A673 (cell line): Measurements from ENCODE around the gene ATG9B. TPM values are rescaled to one million over a fixed set of nuclear protein-coding genes. Genes with fewer than 3 reads are reported as not detected.
"Not testable (repeated sequence)": the region's sequence is repeated elsewhere in the genome, so short reads cannot be mapped to it uniquely, and the experiment has no call there.

Source experiments
- BruUV-seq: library from RNA; stranded (reverse); fragments of 400-500 nt; replicated peaks from 2 replicates; lab custom pipeline; 2021; lab: Mats Ljungman, UMichigan
- CTCF ChIA-PET: fragments of 300-600 bp; sonication (Branson Sonifier 250); formaldehyde crosslinking; loops from one replicate; lab custom pipeline; 2022; ENCODE audit warnings: antibody characterized with exemption; lab: Charles Lee
- POLR2A ChIA-PET: fragments of 300-600 bp; sonication (Branson Sonifier 250); formaldehyde crosslinking; loops from one replicate; lab custom pipeline; 2022; ENCODE audit warnings: antibody characterized with exemption; ENCODE audit not compliant: low non-redundant PET; lab: Charles Lee
- DNase-seq: peaks from one replicate; pipeline ENCODE4 v3.0.0-alpha.2; 2015; ENCODE audit warnings: low spot score
- H3K27ac ChIP-seq: fragments of 200-600 bp; sonication (generic); 2 replicates; pipeline ENCODE4 v1.5.1; 2016; ENCODE audit warnings: mixed run types, low read depth, mild to moderate bottlenecking, mixed read lengths, antibody characterized with exemption, low read length; ENCODE audit not compliant: poor library complexity, severe bottlenecking
- H3K27me3 ChIP-seq: fragments of 200-600 bp; sonication (generic); replicated peaks from 2 replicates; pipeline ENCODE4 v1.6.1; 2017; ENCODE audit warnings: mixed run types, low read depth, mild to moderate bottlenecking, mixed read lengths, antibody characterized with exemption, low read length; ENCODE audit not compliant: insufficient read depth, poor library complexity
- H3K36me3 ChIP-seq: fragments of 200-600 bp; sonication (generic); 2 replicates; pipeline ENCODE4 v1.6.1; 2016; ENCODE audit warnings: mixed run types, mild to moderate bottlenecking, mixed read lengths, antibody characterized with exemption, low read length; ENCODE audit not compliant: insufficient read depth, poor library complexity, severe bottlenecking
- H3K4me1 ChIP-seq: fragments of 200-600 bp; sonication (generic); 2 replicates; pipeline ENCODE4 v1.6.1; 2017; ENCODE audit warnings: mixed run types, mild to moderate bottlenecking, mixed read lengths, antibody characterized with exemption, low read length; ENCODE audit not compliant: insufficient read depth, poor library complexity, severe bottlenecking
- H3K4me3 ChIP-seq: fragments of 200-600 bp; sonication (generic); 2 replicates; pipeline ENCODE4 v1.5.1; 2016; ENCODE audit warnings: low read depth, mixed run types, mild to moderate bottlenecking, mixed read lengths, low read length; ENCODE audit not compliant: poor library complexity, severe bottlenecking
- H3K9me3 ChIP-seq: fragments of 200-600 bp; sonication (generic); 2 replicates; pipeline ENCODE4 v1.6.1; 2016; ENCODE audit warnings: mixed run types, low read depth, mild to moderate bottlenecking, mixed read lengths, antibody characterized with exemption, low read length; ENCODE audit not compliant: poor library complexity, severe bottlenecking
- EZH2 ChIP-seq: fragments of 200-600 bp; sonication (generic); IDR thresholded peaks from 2 replicates; pipeline ENCODE4 v1.6.1; 2017; ENCODE audit warnings: borderline replicate concordance, low read depth, mild to moderate bottlenecking, mixed read lengths, antibody characterized with exemption, low read length; ENCODE audit not compliant: poor library complexity, severe bottlenecking
- intact Hi-C: fragments of 100-400 bp; cut with micrococcal nuclease; formaldehyde crosslinking; loops from one replicate; pipeline ENCODE4 v1.10.0; 2022; ENCODE audit not compliant: unreplicated experiment
- total RNA-seq: library from RNA; stranded (reverse); gene quantifications from 2 replicates; pipeline ENCODE4 v1.2.3, GENCODE V29; 2021
- TF ChIP-seq, protein P1 (sequence below): fragments of 300-800, 200-600 bp; sonication (generic); conservative IDR thresholded peaks from 2 replicates; pipeline ENCODE4 v1.5.1; 2017; ENCODE audit warnings: low read depth, mild to moderate bottlenecking, antibody characterized with exemption, low read length, moderate library complexity, mixed read lengths

ATG9B gene
- total RNA-seq, 1 experiment from 2014 or later = 1.9 TPM

DNA sequence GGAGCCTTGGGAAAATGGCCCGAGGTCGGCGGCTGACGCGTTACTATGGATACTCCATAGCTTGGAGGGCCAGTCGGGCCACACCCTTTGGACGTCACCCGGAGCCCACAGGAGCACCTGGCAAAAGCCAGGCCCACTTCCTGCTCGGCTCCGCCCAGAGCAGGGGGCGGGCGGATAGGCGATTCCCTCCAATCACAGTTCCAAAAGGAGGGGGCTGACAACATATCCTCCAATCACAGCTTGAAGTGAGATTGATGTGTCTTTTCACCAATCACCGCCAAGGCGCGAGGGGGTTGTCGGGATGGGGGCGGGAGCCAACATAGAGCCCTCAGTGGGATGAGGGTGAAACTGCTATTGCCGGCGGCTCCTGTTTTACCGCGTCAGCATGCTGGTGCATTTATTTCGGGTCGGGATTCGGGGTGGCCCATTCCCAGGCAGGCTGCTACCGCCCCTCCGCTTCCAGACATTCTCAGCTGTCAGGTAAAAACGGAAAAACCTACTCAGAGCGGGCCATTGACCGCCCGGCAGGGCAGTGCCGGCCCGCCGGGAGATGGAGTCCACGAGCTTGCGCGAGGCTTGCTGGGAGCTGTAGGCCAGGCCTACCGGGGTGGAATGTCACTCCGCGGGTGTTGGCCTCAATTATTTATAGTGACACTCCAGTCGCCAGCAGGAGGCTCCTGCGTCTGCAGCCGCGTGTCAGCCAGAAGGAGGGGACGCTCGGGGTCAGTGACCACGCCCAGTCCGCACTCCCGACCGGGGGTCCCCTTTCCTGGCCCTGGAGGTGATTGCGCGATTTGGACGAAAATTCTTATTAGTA is 4.0 kb upstream of the ATG9B start, which contains the start of gene ABCB8:
Gene ABCB8 (plus strand): TSS at position 320 of the 817 bp plus-strand sequence. CDS start 66 bp downstream, at position 386.
- TF ChIP-seq EZH2 = no peak
- TF ChIP-seq, protein P1, sequence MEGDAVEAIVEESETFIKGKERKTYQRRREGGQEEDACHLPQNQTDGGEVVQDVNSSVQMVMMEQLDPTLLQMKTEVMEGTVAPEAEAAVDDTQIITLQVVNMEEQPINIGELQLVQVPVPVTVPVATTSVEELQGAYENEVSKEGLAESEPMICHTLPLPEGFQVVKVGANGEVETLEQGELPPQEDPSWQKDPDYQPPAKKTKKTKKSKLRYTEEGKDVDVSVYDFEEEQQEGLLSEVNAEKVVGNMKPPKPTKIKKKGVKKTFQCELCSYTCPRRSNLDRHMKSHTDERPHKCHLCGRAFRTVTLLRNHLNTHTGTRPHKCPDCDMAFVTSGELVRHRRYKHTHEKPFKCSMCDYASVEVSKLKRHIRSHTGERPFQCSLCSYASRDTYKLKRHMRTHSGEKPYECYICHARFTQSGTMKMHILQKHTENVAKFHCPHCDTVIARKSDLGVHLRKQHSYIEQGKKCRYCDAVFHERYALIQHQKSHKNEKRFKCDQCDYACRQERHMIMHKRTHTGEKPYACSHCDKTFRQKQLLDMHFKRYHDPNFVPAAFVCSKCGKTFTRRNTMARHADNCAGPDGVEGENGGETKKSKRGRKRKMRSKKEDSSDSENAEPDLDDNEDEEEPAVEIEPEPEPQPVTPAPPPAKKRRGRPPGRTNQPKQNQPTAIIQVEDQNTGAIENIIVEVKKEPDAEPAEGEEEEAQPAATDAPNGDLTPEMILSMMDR = peak; percentile 43
- H3K27me3 ChIP-seq = no peaks in the 10 kb centered on the region
- no peaks in the 10 kb centered on the region for H3K9me3 ChIP-seq
- H3K36me3 ChIP-seq = no peaks in the 10 kb centered on the region
- no peaks in the 10 kb centered on the region for H3K4me1 ChIP-seq
- intact Hi-C loops = loop anchor here (2.0 kb wide), 1 partner anchor 30 kb away; the partner anchor contains the start of gene SLC4A2
- POLR2A ChIA-PET = interaction anchor here (0.5 kb wide), 1 partner anchor 81 kb away, joined by 5 read pairs; no protein-coding TSS in a partner anchor
- BruUV-seq = TSS peak; percentile 73
- CTCF ChIA-PET = interaction anchor here (0.7 to 1.5 kb wide), 4 partner anchors 10 to 96 kb away, joined by 3 to 5 read pairs (median 4); no protein-coding TSS in a partner anchor
- DNase-seq = peak; percentile 99
- peak within 1 kb of the TSS; percentile 57 for H3K27ac ChIP-seq
- H3K4me3 ChIP-seq = peak within 1 kb of the TSS; percentile 62

DNA sequence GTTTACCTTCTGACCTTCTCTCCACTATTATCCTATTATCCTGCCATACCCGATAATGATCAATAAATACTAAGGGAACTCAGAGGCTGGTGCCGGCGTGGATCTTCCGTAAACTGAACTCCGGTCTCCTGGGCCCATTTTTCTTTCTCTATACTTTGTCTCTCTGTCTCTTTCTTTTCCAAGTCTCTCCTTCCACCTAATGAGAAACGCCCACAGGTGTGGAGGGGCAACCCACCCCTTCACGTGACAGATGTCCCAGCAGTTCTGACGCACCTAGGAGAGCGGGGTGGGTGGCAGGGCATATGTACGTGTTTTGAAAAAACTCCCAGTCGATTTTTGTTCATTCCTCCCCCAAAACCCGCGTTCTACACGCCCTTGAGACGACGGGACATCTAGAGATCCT is 3.4 kb upstream of the ATG9B start:
- DNase-seq, H3K4me1 ChIP-seq, BruUV-seq, POLR2A ChIA-PET, H3K9me3 ChIP-seq, H3K36me3 ChIP-seq, H3K27me3 ChIP-seq: not testable (repeated sequence)
- intact Hi-C loops = loop anchor here (2.0 kb wide), 1 partner anchor 31 kb away; the partner anchor contains the start of gene SLC4A2
- peak overlapping the region; percentile 62 for H3K4me3 ChIP-seq
- peak overlapping the region; percentile 52 for H3K27ac ChIP-seq
- CTCF ChIA-PET = interaction anchor here (1.4 to 1.5 kb wide), 3 partner anchors 9 to 96 kb away, joined by 3 to 5 read pairs (median 4); no protein-coding TSS in a partner anchor

DNA sequence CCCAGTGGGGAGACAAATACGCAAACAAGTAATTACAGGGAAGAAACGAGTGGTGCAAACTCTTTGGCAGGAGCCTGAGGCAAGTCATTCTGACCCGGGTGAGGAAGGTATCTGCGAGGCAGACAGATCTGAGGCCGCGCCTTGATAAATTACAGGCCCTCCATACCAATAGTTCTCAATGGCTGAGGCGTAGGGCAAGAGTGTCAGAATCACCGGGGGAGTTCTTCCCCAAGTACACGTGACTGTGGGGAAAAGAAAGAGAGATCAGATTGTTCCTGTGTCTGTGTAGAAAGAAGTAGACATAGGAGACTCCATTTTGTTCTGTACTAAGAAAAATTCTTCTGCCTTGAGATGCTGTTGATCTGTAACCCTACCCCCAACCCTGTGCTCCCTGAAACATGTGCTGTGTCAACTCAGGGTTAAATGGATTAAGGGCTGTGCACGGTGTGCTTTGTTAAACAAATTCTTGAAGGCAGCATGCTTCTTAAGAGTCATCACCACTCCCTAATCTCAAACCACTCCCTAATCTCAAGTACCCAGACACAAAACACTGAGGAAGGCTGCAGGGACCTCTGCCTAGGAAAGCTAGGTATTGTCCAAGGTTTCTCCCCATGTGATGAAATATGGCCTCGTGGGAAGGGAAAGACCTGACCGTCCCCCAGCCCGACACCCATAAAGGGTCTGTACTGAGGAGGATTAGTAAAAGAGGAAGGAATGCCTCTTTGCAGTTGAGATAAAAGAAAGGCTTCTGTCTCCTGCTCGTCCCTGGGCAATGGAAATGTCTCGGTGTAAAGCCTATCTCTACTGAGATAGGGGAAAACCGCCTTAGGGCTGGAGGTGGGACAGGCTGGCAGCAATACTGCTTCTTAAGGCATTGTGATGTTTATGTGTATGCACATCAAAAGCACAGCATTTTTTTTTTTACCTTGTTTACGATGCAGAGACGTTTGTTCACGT is 2.8 kb upstream of the ATG9B start:
- CTCF ChIA-PET = interaction anchor here (0.6 to 1.5 kb wide), 3 partner anchors 8 to 41 kb away, joined by 3 to 6 read pairs (median 5); no protein-coding TSS in a partner anchor
- DNase-seq, intact Hi-C loops, BruUV-seq, H3K27ac ChIP-seq, H3K27me3 ChIP-seq, H3K4me1 ChIP-seq, POLR2A ChIA-PET, H3K9me3 ChIP-seq, H3K36me3 ChIP-seq: not testable (repeated sequence)
- peak overlapping the region; percentile 62 for H3K4me3 ChIP-seq
